HEK293 (cell line): ENCODE measurements around the gene GPLD1.
A peak's percentile ranks its signal among the peaks of the same experiment; 100 is the strongest.

Experiments
- CTCF ChIA-PET: fragments of 350-600 bp; formaldehyde crosslinking; extraction: SDS; loops from one replicate; lab custom pipeline; 2021; ENCODE audit warnings: antibody characterized with exemption; lab: Yijun Ruan, JAX
- POLR2A ChIA-PET: fragments of 300-600 bp; formaldehyde crosslinking; extraction: SDS; loops from one replicate; lab custom pipeline; 2020; ENCODE audit warnings: antibody characterized with exemption, inconsistent platforms; lab: Yijun Ruan, JAX
- H3K27ac ChIP-seq: fragments of 200-500 bp; sonication (Bioruptor generic); 2 replicates; pipeline ENCODE4 v1.5.1; 2014; ENCODE audit warnings: low read depth, low read length, control low read depth, inconsistent platforms; ENCODE audit errors: extremely low read depth
- H3K36me3 ChIP-seq, 2 experiments: fragments of 200-500 bp in 1 of 2; sonication (Bioruptor generic) in 1 of 2; 1 replicate in 1 of 2; 2 replicates in 1 of 2; pipeline ENCODE4 v1.5.1; 2014 to 2017; ENCODE audit warnings: inconsistent platforms in 2 of 2, low read length in 2 of 2; ENCODE audit not compliant: control insufficient read depth in 2 of 2, insufficient read depth in 1 of 2
- H3K4me1 ChIP-seq: fragments of 200-500 bp; sonication (Bioruptor generic); 2 replicates; pipeline ENCODE4 v1.5.1; 2014; ENCODE audit warnings: mild to moderate bottlenecking, low read length, inconsistent platforms; ENCODE audit not compliant: control insufficient read depth, insufficient read depth
- H3K4me3 ChIP-seq: 2 replicates; pipeline ENCODE4 v1.5.1; 2011; ENCODE audit warnings: low read depth, mild to moderate bottlenecking, control low read depth, low read length, moderate library complexity
- H3K9me3 ChIP-seq: fragments of 200-500 bp; sonication (Bioruptor generic); 2 replicates; pipeline ENCODE4 v1.5.1; 2014; ENCODE audit warnings: low read depth, low read length, inconsistent platforms; ENCODE audit not compliant: control insufficient read depth, insufficient read depth
- BCL11B ChIP-seq: fragments of 450-650 bp; formaldehyde crosslinking; IDR thresholded peaks from 2 replicates; pipeline ENCODE4 v1.5.1; 2016; ENCODE audit warnings: low read depth, missing biosample characterization, missing genetic modification characterization
- GLIS2 ChIP-seq: fragments of 450-650 bp; formaldehyde crosslinking; IDR thresholded peaks from 2 replicates; pipeline ENCODE4 v1.5.1; 2016; ENCODE audit warnings: missing biosample characterization, missing genetic modification characterization
- PRDM1 ChIP-seq: fragments of 450-650 bp; formaldehyde crosslinking; IDR thresholded peaks from 2 replicates; pipeline ENCODE4; 2016; ENCODE audit warnings: missing biosample characterization, missing genetic modification characterization
- PRDM2 ChIP-seq: fragments of 450-650 bp; formaldehyde crosslinking; IDR thresholded peaks from 2 replicates; pipeline ENCODE4 v1.5.1; 2016; ENCODE audit warnings: missing biosample characterization, missing genetic modification characterization, borderline replicate concordance
- PRDM6 ChIP-seq: fragments of 450-650 bp; formaldehyde crosslinking; IDR thresholded peaks from 2 replicates; pipeline ENCODE4 v1.5.1; 2017; ENCODE audit warnings: missing biosample characterization, missing genetic modification characterization
- TRIM28 ChIP-seq: IDR thresholded peaks from 2 replicates; pipeline ENCODE4 v1.6.1; 2011; ENCODE audit warnings: low read length, control low read depth, borderline replicate concordance
- ZBTB44 ChIP-seq: fragments of 450-650 bp; IDR thresholded peaks from 2 replicates; pipeline ENCODE4 v1.5.1; 2018; ENCODE audit warnings: missing biosample characterization, mild to moderate bottlenecking, missing genetic modification characterization
- ZNF169 ChIP-seq: fragments of 450-650 bp; formaldehyde crosslinking; IDR thresholded peaks from 2 replicates; pipeline ENCODE4 v1.5.1; 2016; ENCODE audit warnings: missing biosample characterization, missing genetic modification characterization
- ZNF174 ChIP-seq: fragments of 450-650 bp; formaldehyde crosslinking; IDR thresholded peaks from 2 replicates; pipeline ENCODE4 v1.5.0; 2017; ENCODE audit warnings: missing biosample characterization, mild to moderate bottlenecking, missing genetic modification characterization
- ZNF366 ChIP-seq: fragments of 450-650 bp; formaldehyde crosslinking; conservative IDR thresholded peaks from 2 replicates; pipeline ENCODE4 v1.5.1; 2016; ENCODE audit warnings: missing biosample characterization, missing genetic modification characterization
- ZNF37A ChIP-seq: fragments of 450-650 bp; IDR thresholded peaks from 2 replicates; pipeline ENCODE4 v1.5.1; 2018; ENCODE audit warnings: missing biosample characterization, missing genetic modification characterization
- ZNF404 ChIP-seq: fragments of 450-650 bp; formaldehyde crosslinking; IDR thresholded peaks from 2 replicates; pipeline ENCODE4 v1.5.1; 2017; ENCODE audit warnings: missing biosample characterization, missing genetic modification characterization
- ZNF548 ChIP-seq: fragments of 450-650 bp; formaldehyde crosslinking; IDR thresholded peaks from 2 replicates; pipeline ENCODE4 v1.5.1; 2016; ENCODE audit warnings: missing biosample characterization, missing genetic modification characterization
- ZNF639 ChIP-seq: fragments of 450-650 bp; formaldehyde crosslinking; IDR thresholded peaks from 2 replicates; pipeline ENCODE4 v1.5.1; 2016; ENCODE audit warnings: missing biosample characterization, missing genetic modification characterization
- ZNF768 ChIP-seq: fragments of 450-650 bp; formaldehyde crosslinking; IDR thresholded peaks from 2 replicates; pipeline ENCODE4 v1.5.1; 2018; ENCODE audit warnings: missing biosample characterization, mild to moderate bottlenecking, missing genetic modification characterization
- ZNF791 ChIP-seq: fragments of 450-650 bp; formaldehyde crosslinking; IDR thresholded peaks from 2 replicates; pipeline ENCODE4 v1.5.1; 2016; ENCODE audit warnings: missing biosample characterization, missing genetic modification characterization
- ZSCAN23 ChIP-seq: fragments of 450-650 bp; formaldehyde crosslinking; IDR thresholded peaks from 2 replicates; pipeline ENCODE4 v1.5.1; 2016; ENCODE audit warnings: missing biosample characterization, missing genetic modification characterization

GPLD1 gene

GRCh38 chr6:24382220-24382540 lies 107.2 kb downstream of the GPLD1 start:
- Histone ChIP-seq H3K27ac (no peak overlapping the region), H3K36me3 (no peaks in the 10 kb centered on the region), H3K4me3 (no peak overlapping the region), H3K9me3 (no peaks in the 10 kb centered on the region), H3K4me1 (no peaks in the 10 kb centered on the region; the same call in 1 of the 2 replicates)
- ChIA-PET CTCF (interaction anchor here (0.6 to 2.7 kb wide), 4 partner anchors 22 to 176 kb away, joined by 3 to 10 read pairs (median 5); no protein-coding TSS in a partner anchor), POLR2A (interaction anchor here (0.8 kb wide), 1 partner anchor 99 kb away, joined by 4 read pairs; no protein-coding TSS in a partner anchor)
- TF ChIP-seq PRDM6 (tag by site-specific recombination) (peak; percentile 54), BCL11B (no peak), ZNF174 (tag by site-specific recombination) (no peak), ZNF404 (no peak), TRIM28 (no peak)

GRCh38 chr6:24381476-24382219 lies 107.7 kb downstream of the GPLD1 start:
- H3K27ac ChIP-seq = no peak overlapping the region
- H3K9me3 ChIP-seq = no peaks in the 10 kb centered on the region
- TF ChIP-seq ZNF404 = no peak
- no peak for TF ChIP-seq GLIS2
- no peak for TF ChIP-seq PRDM2 (tag by site-specific recombination)
- no peak for TF ChIP-seq ZNF639 (tag by site-specific recombination)
- no peak for TF ChIP-seq ZNF791 (tag by site-specific recombination)
- no peak for TF ChIP-seq ZNF548 (tag by site-specific recombination)
- no peak for TF ChIP-seq ZSCAN23 (tag by site-specific recombination)
- TF ChIP-seq ZNF169 = no peak
- TF ChIP-seq ZNF768 = no peak
- TF ChIP-seq ZNF37A (tag by site-specific recombination) = no peak
- peak; percentile 95 for TF ChIP-seq ZNF366 (tag by site-specific recombination)
- TF ChIP-seq ZBTB44 (tag by site-specific recombination) = no peak
- peak; percentile 42; the same call in 1 of the 2 replicates for TF ChIP-seq PRDM1 (tag by site-specific recombination)
- TF ChIP-seq, all 188 proteins: peak for 2
- Histone ChIP-seq H3K4me3 (no peak overlapping the region), H3K4me1 (no peaks in the 10 kb centered on the region; the same call in 1 of the 2 replicates), H3K36me3 (no peaks in the 10 kb centered on the region)
- ChIA-PET POLR2A (interaction anchor here (0.8 kb wide), 1 partner anchor 98 kb away, joined by 4 read pairs; no protein-coding TSS in a partner anchor), CTCF (interaction anchor here (0.6 to 2.7 kb wide), 7 partner anchors 22 to 1416 kb away, joined by 3 to 10 read pairs (median 6); no protein-coding TSS in a partner anchor)
